Right atrium auricular region (tissue), 2 donors: ENCODE data around the gene ACADSB. TPM values are rescaled to one million over a fixed set of nuclear protein-coding genes. Genes with fewer than 3 reads are reported as not detected.

Experiments used
- DNase-seq: peaks from one replicate; pipeline ENCODE4 v3.0.0-alpha.2; 2019; ENCODE audit warnings: low spot score
- H3K27ac ChIP-seq, 2 donors: fragments of 200-600 bp; sonication (generic); 1 replicate in 1 of 2; 2 replicates in 1 of 2; pipeline ENCODE4 v1.5.1; 2016 to 2019
- H3K27me3 ChIP-seq, 2 donors: fragments of 200-600 bp; sonication (generic); one replicate each; pipeline versions ENCODE4 v1.5.1 to v1.6.0; 2017 to 2019
- H3K36me3 ChIP-seq: fragments of 200-600 bp; sonication (generic); one replicate; pipeline ENCODE4 v1.5.1; 2016
- H3K4me1 ChIP-seq, 2 donors: fragments of 200-600 bp; sonication (generic); one replicate each; pipeline versions ENCODE4 v1.5.1 to v1.6.0; 2017 to 2019
- H3K4me3 ChIP-seq, 2 donors: fragments of 200-600 bp; sonication (generic); 1 replicate in 1 of 2; 2 replicates in 1 of 2; pipeline ENCODE4 v1.5.1; 2017 to 2019; ENCODE audit warnings: mild to moderate bottlenecking in 1 of 2, moderate library complexity in 1 of 2
- H3K9me3 ChIP-seq, 2 donors: fragments of 200-600 bp; sonication (generic); one replicate each; pipeline ENCODE4 v1.5.1; 2019
- total RNA-seq, 2 donors: library from RNA; depleted of rRNA; stranded (reverse); fragments of >200 nt; gene quantifications; one replicate each; pipeline ENCODE4 v1.1.0, GENCODE V29; 2016
- TF ChIP-seq, protein P1 (sequence below), 2 donors: fragments of 200-600 bp; sonication (generic); IDR thresholded peaks; one replicate each; pipeline ENCODE4 v1.5.1; 2019; ENCODE audit warnings: antibody characterized with exemption in 2 of 2

ACADSB gene
- total RNA-seq, 2 donors from 2014 or later: 17.7 to 41.1 TPM

DNA sequence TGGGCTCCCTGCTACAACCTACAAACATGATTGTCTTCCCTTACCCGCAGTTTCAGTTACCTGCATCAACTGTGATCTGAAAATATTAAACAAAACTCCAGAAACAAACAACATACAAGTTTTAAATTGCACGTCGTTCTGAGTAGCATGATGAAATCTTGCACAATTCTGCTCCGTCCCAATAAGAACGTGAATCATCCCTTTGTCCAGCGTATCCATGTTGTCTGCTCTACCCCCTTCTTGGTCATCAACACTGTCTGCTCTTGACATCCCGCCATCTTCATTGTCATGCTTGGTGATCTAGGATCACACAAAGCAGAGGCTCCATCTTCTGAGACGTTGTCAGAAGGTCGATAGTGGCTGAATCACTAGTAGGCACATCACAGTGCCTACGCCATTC, 53.9 kb downstream of the ACADSB start:
- no peaks in the 10 kb centered on the region for H3K27me3 ChIP-seq
- DNase-seq: no peak
- TF ChIP-seq, protein P1, sequence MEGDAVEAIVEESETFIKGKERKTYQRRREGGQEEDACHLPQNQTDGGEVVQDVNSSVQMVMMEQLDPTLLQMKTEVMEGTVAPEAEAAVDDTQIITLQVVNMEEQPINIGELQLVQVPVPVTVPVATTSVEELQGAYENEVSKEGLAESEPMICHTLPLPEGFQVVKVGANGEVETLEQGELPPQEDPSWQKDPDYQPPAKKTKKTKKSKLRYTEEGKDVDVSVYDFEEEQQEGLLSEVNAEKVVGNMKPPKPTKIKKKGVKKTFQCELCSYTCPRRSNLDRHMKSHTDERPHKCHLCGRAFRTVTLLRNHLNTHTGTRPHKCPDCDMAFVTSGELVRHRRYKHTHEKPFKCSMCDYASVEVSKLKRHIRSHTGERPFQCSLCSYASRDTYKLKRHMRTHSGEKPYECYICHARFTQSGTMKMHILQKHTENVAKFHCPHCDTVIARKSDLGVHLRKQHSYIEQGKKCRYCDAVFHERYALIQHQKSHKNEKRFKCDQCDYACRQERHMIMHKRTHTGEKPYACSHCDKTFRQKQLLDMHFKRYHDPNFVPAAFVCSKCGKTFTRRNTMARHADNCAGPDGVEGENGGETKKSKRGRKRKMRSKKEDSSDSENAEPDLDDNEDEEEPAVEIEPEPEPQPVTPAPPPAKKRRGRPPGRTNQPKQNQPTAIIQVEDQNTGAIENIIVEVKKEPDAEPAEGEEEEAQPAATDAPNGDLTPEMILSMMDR (IDR thresholded peaks at IDR 0.05): no peak
- no peak overlapping the region for H3K27ac ChIP-seq
- H3K4me3 ChIP-seq: no peak overlapping the region
- no peaks in the 10 kb centered on the region for H3K36me3 ChIP-seq
- no peaks in the 10 kb centered on the region for H3K4me1 ChIP-seq
- H3K9me3 ChIP-seq: no peaks in the 10 kb centered on the region

DNA sequence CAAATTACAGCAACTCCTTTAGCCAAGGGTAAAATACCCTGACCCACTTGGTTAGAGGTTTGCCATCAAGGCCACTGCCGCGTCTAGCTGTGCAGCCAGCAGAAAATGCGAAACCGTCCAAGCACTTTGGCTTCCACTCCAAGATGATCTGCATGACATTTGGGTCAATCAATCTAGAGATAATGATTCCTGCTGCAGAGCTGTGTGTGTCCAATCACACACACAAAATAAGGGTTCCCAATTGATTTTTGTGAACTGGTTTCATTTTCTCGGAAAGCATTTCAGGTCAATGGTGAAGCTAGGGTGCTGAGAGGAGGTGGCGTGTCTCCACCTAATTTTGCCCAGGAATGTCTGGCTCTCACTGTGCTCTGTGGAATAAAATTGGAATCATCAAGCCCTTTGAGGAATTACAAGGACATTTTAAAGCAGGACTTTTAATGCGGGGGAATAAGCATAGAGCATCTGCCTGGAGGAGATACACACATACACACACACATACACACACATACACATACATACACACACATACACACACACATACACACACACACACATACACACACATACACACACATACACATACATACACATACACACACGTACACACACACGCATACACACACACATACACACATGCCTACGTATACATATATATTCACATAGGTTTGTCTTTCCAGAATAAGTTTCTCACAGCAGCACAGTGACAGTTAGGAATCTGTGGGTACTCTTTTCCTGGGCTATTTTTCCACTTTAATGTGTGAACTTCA, 59.5 kb downstream of the ACADSB start:
- Histone ChIP-seq H3K4me3 (no peak overlapping the region), H3K27ac (no peak overlapping the region), H3K27me3 (no peaks in the 10 kb centered on the region), H3K36me3 (no peaks in the 10 kb centered on the region), H3K9me3 (no peaks in the 10 kb centered on the region), H3K4me1 (no peaks in the 10 kb centered on the region)
- TF ChIP-seq, protein P1 (IDR thresholded peaks at IDR 0.05): no peak
- DNase-seq: no peak

DNA sequence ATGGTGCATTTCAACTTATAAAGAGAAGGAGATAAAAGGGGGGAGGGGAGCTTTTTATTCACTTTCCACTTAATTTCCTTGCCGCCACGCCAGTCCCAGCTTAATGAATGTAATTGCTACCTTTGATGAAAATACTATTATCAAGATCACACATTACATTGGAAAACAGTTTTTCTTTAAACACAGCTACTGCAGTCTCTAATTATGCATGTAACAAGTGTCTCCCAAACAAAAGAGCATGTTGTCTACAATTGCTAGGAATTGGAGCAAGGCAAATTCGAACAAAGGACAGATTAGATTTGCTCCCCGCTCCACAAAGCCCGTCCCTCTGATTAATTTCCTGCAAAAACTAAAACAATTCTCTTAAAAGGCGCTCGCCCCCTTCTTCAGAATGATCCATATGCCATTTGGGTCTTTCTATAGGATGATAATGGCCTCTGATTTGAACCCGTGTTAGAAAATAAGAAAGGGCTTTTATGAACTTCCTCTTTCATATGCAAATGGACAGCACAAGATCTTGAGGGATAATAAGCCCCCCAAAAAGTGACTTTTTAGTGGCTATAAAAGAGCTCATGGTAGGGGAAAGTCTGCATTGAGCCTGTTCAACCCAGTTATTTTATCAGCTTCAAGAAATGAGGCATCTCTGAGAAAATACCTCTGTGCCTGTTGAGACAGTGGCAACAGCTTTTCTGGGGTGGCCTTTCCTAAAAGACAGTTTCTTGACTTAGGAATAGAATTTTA, 60.6 kb downstream of the ACADSB start:
- Histone ChIP-seq H3K9me3 (no peaks in the 10 kb centered on the region), H3K27ac (no peak overlapping the region), H3K4me3 (no peak overlapping the region), H3K4me1 (no peaks in the 10 kb centered on the region), H3K36me3 (no peaks in the 10 kb centered on the region), H3K27me3 (no peaks in the 10 kb centered on the region)
- TF ChIP-seq, protein P1 (IDR thresholded peaks at IDR 0.05): no peak
- DNase-seq: no peak

DNA sequence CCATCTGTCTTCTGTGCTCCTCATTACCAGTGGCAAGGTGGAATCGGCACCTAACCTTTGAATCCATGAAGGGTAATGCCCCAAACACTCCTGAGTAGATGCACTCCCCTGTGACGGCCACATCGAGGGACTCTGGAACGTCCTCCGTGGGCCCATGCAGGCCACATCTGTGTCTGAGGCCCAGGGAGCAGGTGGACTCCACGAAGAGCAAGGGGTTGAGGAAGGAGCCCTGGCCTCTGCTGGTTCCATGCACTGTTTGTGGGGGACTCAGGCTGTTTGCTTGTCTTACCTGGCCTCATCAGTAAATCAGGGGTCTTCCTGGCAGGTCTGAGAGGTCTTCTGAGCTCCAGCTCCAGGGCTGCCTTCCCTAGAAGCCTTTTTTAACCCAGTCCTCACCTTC, 64.4 kb downstream of the ACADSB start:
- no peak overlapping the region for H3K4me3 ChIP-seq
- H3K27ac ChIP-seq: no peak overlapping the region
- H3K27me3 ChIP-seq: no peaks in the 10 kb centered on the region
- TF ChIP-seq, protein P1 (IDR thresholded peaks at IDR 0.05): no peak
- H3K9me3 ChIP-seq: peaks cover 0 to 4% of the 10 kb centered on the region in 2 donors
- no peak for DNase-seq
- H3K36me3 ChIP-seq: no peaks in the 10 kb centered on the region
- H3K4me1 ChIP-seq: no peaks in the 10 kb centered on the region

DNA sequence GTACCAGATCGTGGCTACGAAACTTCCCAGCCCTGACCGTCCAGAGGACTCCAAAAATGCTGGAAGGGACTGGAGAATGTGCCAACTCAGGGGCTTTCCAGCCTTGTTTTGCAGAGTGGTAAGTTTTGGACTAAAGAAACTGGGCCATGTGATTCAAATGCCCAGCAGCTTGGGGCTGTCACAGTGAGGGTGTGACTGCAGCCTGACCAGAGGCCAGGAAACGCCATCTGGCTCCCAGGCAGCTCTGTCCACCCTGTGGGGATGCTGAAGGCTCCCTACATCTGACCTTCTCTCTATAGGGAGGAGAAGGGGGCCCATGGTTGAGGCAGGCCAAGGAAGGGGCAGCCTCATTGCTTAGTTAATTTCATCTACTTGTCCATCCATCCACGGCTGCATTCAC, 65.4 kb downstream of the ACADSB start:
- Histone ChIP-seq H3K27ac (no peak overlapping the region), H3K36me3 (no peaks in the 10 kb centered on the region), H3K27me3 (no peaks in the 10 kb centered on the region), H3K4me1 (no peaks in the 10 kb centered on the region), H3K9me3 (peaks cover 0 to 4% of the 10 kb centered on the region in 2 donors), H3K4me3 (no peak overlapping the region)
- no peak for DNase-seq
- TF ChIP-seq, protein P1 (IDR thresholded peaks at IDR 0.05): no peak
